NCI-H526 treated with DMSO at 0.1 percent for 48 hours (cell line): ENCODE measurements around the gene DHX30.
"Not testable (repeated sequence)": the region's sequence is repeated elsewhere in the genome, so short reads cannot be mapped to it uniquely, and the experiment has no call there.

ENCODE experiments used
- DNase-seq: peaks from one replicate; lab custom pipeline; 2025; lab: John Stamatoyannopoulos, UW

Gene DHX30

GRCh38 chr3:47802734-47803479 lies at the start of gene DHX30:
Gene DHX30 (plus strand): TSS chr3:47803138. CDS start chr3:47810684, 7,546 bp downstream.
- peak; percentile 74 for DNase-seq

- no peak for DNase-seq
Measured at GRCh38 chr3:47758261-47759025, 44.5 kb upstream of the DHX30 start.

- DNase-seq: not testable (repeated sequence)
Measured at GRCh38 chr3:47760207-47760606, 42.7 kb upstream of the DHX30 start.

GRCh38 chr3:47761046-47761445 lies 41.9 kb upstream of the DHX30 start:
- DNase-seq: no peak

GRCh38 chr3:47762233-47762632 lies 40.7 kb upstream of the DHX30 start:
- no peak for DNase-seq

GRCh38 chr3:47766186-47766585 lies 36.8 kb upstream of the DHX30 start:
- DNase-seq: no peak

GRCh38 chr3:47772047-47772446 lies 30.9 kb upstream of the DHX30 start:
- DNase-seq: no peak

GRCh38 chr3:47772788-47773187 lies 30.1 kb upstream of the DHX30 start:
- DNase-seq: no peak

GRCh38 chr3:47778746-47779145 lies 24.2 kb upstream of the DHX30 start:
- no peak for DNase-seq

GRCh38 chr3:47780741-47781684 lies 21.9 kb upstream of the DHX30 start:
- no peak for DNase-seq

GRCh38 chr3:47781685-47782445 lies 21.1 kb upstream of the DHX30 start, which contains the start of gene SMARCC1:
Gene SMARCC1 (minus strand): TSS chr3:47781893. CDS start chr3:47781797, 96 bp downstream.
- DNase-seq: peak; percentile 90

GRCh38 chr3:47782446-47783308 lies 20.3 kb upstream of the DHX30 start:
- no peak for DNase-seq

GRCh38 chr3:47783673-47784072 lies 19.3 kb upstream of the DHX30 start:
- DNase-seq: no peak

- no peak for DNase-seq
Measured at GRCh38 chr3:47791193-47791855, 11.6 kb upstream of the DHX30 start.

GRCh38 chr3:47792699-47793098 lies 10.2 kb upstream of the DHX30 start:
- DNase-seq: no peak

- no peak for DNase-seq
Measured at GRCh38 chr3:47794544-47794943, 8.4 kb upstream of the DHX30 start.

GRCh38 chr3:47799733-47800132 lies 3.2 kb upstream of the DHX30 start:
- no peak for DNase-seq

GRCh38 chr3:47803480-47804025 lies 615 bp downstream of the DHX30 start:
- no peak for DNase-seq

GRCh38 chr3:47804577-47804976 lies 1.6 kb downstream of the DHX30 start:
- DNase-seq: no peak
